ENCODE results near the gene PLD4.

The PLD4 gene

DNA sequence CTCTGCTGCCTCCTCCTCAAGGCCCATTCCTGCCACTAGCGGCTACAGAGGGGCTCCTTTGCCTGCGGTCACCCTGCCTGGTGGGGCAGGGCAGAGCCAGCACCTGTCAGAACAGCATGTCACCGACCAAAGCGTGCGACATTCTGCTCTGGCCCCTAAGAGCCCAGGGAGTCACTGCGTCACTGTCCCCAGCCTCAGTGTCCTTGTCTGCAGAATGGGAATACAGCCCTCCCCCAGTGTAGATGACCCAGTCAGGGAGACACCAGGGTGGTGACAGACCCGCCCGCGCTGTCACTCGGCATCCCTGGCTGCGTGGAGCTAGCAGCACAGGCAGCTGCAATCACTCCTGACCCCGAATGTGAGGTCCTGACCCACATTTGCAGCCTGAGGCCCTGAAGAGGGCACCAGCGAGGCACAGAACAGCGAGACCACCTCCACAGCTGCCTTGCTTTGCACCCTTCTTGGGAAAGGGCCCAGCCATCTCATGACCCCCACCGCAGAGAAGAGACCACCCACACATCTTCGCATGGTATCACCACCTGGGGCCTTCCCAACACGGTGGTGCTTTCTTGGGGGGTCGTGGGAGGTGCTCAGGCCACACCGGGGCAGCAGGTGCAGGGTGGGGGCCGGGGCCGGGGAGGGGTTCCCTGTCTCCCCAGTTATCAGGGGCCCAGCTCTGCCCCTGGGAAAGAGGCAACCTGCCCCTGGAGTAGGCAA, 51.0 kb downstream of the PLD4 start:
- 67 to 69% methylated on average over 18 to 19 of the region's 21 CpGs for WGBS, 2 experiments (ENCODE audit: insufficient coverage in 2 of 2)
- H3K4me3 ChIP-seq (ENCODE audit: extremely low read depth, insufficient read depth, low read length, poor library complexity, severe bottlenecking), result no peak overlapping the region
- no peaks in the 10 kb centered on the region for H3K36me3 ChIP-seq (ENCODE audit: control insufficient read depth, insufficient read depth, low read length)
- no peak overlapping the region for H3K27ac ChIP-seq (ENCODE audit: low read depth, low read length, severe bottlenecking)
- H3K4me1 ChIP-seq (ENCODE audit: control insufficient read depth, insufficient read depth, low read length, poor library complexity, severe bottlenecking), result peaks cover 40% of the 10 kb centered on the region
- H3K9me3 ChIP-seq (ENCODE audit: control insufficient read depth, low read length), result no peaks in the 10 kb centered on the region

DNA sequence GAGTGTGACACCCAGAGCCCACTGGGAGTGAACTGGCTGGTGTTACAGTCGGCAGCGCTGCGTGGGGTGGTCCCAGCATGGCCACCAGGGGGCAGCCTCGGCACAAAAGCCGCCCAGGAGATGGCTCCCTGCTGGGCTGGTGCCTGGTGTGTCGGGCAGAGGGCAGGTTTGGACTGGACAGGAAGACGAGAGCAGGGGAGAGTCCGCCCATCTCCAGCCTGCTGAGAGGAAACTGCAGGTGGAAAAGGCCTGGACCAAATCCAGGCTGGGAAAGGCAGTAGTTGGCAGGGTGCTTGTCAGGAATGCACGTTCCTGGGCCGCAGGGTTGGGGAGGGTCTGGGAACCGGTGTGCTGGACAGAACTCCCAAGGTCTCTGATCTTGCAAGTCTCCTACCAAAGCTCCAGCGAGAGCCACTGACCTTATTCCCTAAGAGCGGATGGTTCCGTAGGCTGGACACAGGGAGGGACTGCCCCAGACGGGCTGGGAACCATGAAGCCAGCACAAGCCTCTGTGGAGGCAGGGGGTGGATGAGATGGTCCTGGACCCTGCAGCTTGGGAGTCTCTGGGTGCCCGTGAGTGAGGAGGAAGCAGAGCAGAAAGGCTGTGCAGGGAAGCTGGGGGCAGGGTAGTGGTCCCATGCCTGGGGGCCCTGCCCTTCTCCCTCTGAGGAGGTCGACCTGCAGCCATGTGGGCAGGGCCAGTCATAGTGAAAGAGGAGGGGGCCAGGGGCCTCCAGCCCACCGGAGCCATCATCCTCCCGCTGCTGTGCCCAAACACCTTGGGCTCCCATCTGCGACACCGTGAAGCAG, 51.7 kb downstream of the PLD4 start:
- 45 to 49% methylated on average over 14 to 17 of the region's 21 CpGs for WGBS, 2 experiments (ENCODE audit: insufficient coverage in 2 of 2)
- Histone ChIP-seq H3K9me3 (ENCODE audit: control insufficient read depth, low read length) (no peaks in the 10 kb centered on the region), H3K4me1 (ENCODE audit: control insufficient read depth, insufficient read depth, low read length, poor library complexity, severe bottlenecking) (peaks cover 33% of the 10 kb centered on the region), H3K36me3 (ENCODE audit: control insufficient read depth, insufficient read depth, low read length) (no peaks in the 10 kb centered on the region), H3K27ac (ENCODE audit: low read depth, low read length, severe bottlenecking) (no peak overlapping the region), H3K4me3 (ENCODE audit: extremely low read depth, insufficient read depth, low read length, poor library complexity, severe bottlenecking) (no peak overlapping the region)

DNA sequence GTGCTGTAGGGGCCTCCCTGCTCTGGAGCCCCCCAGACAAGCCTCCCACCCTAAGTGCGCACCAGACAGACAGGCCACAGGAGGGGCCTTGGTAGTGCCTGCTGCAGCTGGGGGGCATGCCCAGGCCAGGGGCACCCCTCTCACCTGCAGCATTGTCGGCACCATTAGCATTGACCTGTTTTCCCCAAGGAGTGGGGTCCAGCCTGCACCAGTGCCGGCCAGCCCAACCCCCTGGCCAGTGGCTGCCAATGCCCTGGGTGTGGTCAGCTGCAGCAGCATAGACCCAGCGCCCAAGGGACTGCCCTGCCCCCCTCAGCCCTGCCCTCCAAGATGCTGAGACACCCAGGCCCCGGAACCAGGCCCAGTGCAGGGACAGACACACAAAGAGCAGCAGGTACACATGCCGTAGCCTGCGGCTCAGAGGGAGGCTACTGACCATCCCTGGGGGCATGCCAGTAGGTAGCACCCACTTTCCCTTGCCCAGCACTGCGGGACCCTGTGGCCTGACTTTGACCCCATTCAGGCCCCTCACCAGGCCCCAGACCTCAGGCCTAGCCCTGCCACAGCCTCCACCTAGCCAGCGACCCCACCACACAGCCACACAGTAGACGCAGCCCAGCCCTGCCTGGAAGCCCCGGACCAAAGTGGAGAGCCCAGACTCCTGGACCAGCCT, 52.5 kb downstream of the PLD4 start:
- 72 to 75% methylated on average over 10 to 11 of the region's 11 CpGs for WGBS, 2 experiments (ENCODE audit: insufficient coverage in 2 of 2)
- H3K4me3 ChIP-seq (ENCODE audit: extremely low read depth, insufficient read depth, low read length, poor library complexity, severe bottlenecking), result peak overlapping the region; percentile 35
- H3K4me1 ChIP-seq (ENCODE audit: control insufficient read depth, insufficient read depth, low read length, poor library complexity, severe bottlenecking), result peaks cover 26% of the 10 kb centered on the region
- no peaks in the 10 kb centered on the region for H3K36me3 ChIP-seq (ENCODE audit: control insufficient read depth, insufficient read depth, low read length)
- no peak overlapping the region for H3K27ac ChIP-seq (ENCODE audit: low read depth, low read length, severe bottlenecking)
- H3K9me3 ChIP-seq (ENCODE audit: control insufficient read depth, low read length), result no peaks in the 10 kb centered on the region

DNA sequence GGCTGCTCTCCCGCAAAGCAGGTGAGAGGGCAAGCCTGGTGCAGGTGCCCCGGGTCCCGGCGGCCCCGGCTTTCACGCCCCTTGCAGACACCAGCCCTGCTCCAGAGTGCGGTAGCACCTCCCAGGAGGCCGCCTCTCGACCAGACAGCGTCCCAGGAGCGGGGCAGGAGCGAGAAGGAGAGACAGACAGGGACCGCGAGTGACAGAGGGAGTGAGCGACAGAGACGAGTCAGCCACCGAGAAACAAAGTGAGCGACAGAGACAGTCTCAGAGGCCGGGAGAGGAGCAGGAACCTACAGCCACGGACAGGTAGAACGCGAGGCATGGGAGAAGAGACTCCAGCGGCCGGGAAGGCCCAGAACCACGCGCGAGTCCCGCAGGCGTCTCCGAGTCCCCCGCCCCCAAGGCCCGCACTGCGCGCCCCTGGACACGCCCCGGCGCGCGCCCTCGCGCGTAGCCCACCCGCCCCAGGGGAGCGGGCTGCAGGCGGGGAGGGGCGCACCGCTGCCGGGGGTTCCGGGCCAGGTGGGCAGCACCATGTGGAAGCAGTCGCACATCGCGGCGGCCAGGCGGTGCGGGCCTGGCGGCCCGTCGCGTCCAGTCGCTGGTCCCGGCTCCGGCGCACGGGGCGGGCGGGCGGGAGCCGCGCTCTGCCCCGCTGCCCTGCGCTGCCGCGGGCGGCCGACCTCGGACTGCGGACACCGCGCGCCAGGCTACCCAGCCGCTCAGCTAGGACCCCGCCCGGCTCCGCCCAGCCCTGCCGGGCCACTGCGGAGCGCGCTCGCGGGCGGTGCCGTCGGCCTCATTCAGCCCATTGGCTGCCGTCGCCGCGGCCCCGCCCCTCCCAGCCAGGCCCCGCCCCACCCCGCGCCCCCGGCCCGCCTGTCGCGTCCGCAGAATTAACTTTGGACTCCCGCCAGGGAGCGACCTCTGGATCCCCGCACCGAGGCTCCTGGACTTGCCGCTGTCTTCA, 53.3 kb downstream of the PLD4 start, which contains the start of gene AHNAK2:
TSS of gene AHNAK2 (minus strand) at position 694 of the 973 bp plus-strand sequence. CDS start at position 557, 137 bp downstream.
- H3K27ac ChIP-seq (ENCODE audit: low read depth, low read length, severe bottlenecking), result no peak within 1 kb of the TSS

DNA sequence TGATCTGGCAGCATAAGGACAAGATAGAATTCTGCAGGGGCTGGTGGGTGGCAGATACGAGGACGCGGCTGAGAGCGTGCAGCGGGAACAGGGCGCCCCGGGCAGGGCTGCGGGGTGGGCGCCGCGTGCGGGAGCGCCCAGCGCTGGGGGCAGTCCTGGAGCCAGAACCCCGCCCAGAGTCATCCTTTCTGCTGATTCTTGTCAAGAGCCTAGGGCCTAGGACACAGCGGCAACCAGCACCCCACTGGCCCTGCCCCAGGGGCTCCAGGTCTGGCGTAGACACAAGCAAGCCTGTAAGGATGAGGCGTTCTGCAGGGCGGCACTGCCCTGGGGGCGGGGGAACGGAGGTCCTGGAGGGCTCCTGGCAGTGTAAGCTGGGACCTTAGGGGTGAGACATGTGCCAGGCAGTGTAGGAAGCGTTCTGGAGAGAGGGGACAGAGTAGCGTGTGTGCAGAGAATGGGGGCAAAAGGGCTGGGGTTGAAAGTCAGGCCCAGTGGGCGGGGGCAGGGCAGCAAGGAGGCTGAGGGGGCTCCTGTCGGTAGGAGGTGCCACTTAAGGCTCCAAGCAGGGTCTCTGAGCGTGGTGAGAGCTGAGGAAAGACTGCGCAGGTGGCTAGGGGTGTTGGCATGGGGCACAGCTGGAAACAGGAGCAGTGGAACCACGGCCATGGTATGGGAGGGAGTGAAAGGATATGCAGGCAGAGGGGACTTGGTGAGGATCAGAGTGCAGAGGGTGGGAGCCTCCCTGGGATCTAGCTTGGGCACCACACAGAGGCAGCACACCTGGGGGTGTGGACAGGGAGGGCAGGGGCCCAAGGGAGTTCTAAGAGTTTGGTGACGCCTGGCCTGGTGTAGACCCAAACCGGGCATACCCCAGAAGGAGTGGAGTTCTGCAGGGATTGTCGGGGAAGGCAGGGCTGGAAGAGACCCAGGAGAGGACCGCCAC, 54.3 kb downstream of the PLD4 start:
- peaks cover 12% of the 10 kb centered on the region for H3K4me1 ChIP-seq (ENCODE audit: control insufficient read depth, insufficient read depth, low read length, poor library complexity, severe bottlenecking)
- H3K9me3 ChIP-seq (ENCODE audit: control insufficient read depth, low read length), result no peaks in the 10 kb centered on the region
- no peak overlapping the region for H3K27ac ChIP-seq (ENCODE audit: low read depth, low read length, severe bottlenecking)
- peak overlapping the region; percentile 23 for H3K4me3 ChIP-seq (ENCODE audit: extremely low read depth, insufficient read depth, low read length, poor library complexity, severe bottlenecking)
- no peaks in the 10 kb centered on the region for H3K36me3 ChIP-seq (ENCODE audit: control insufficient read depth, insufficient read depth, low read length)
- WGBS, 2 experiments (ENCODE audit: insufficient coverage in 2 of 2), result 37 to 40% methylated on average over 26 to 32 of the region's 32 CpGs

More for the DNA sequence above, 53.3 kb downstream of the PLD4 start, which contains the start of gene AHNAK2:
- H3K4me3 ChIP-seq (ENCODE audit: extremely low read depth, insufficient read depth, low read length, poor library complexity, severe bottlenecking), result peak within 1 kb of the TSS; percentile 35
- no peaks in the 10 kb centered on the region for H3K36me3 ChIP-seq (ENCODE audit: control insufficient read depth, insufficient read depth, low read length)
- H3K4me1 ChIP-seq (ENCODE audit: control insufficient read depth, insufficient read depth, low read length, poor library complexity, severe bottlenecking), result peaks cover 18% of the 10 kb centered on the region
- no peaks in the 10 kb centered on the region for H3K9me3 ChIP-seq (ENCODE audit: control insufficient read depth, low read length)
- 4 to 6% methylated on average over 68 to 86 of the region's 111 CpGs for WGBS, 2 experiments (ENCODE audit: insufficient coverage in 2 of 2)

DNA sequence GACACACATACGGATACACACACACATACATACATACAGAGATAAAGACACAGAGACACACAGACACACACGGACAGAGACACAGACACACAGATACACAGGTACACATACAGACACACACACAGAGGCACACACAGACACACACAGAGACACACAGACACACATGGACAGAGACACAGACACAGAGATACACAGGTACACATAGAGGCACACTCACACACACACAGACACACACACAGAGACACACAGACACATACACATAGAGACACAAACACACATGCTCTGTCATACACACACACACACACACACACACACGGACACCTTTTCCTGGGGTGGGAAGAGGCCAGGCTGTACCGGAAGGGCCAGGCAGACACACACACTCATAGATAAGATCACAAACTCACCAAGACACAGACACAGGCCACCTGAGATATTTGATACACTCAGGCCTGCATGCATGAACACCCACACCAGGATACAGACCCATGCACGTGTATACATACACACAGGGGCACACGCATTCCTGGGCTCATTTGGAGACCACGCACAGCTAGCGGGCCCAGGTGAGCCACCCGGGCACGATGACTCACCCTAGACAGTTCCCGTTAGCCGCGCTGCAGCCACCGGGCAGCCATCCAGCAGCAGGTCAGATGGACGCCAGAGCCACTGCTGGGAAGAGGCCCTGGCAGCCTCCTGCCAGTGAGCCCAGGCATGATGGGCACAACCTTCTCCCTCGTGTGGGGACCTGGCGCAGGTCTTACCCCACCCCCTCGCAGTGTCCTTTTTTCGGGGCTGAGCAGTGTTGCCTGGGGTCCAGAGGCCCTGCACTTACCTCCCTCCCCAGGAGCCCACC, 55.3 kb downstream of the PLD4 start:
- Histone ChIP-seq H3K27ac (ENCODE audit: low read depth, low read length, severe bottlenecking) (no peak overlapping the region), H3K4me3 (ENCODE audit: extremely low read depth, insufficient read depth, low read length, poor library complexity, severe bottlenecking) (no peak overlapping the region), H3K9me3 (ENCODE audit: control insufficient read depth, low read length) (no peaks in the 10 kb centered on the region), H3K4me1 (ENCODE audit: control insufficient read depth, insufficient read depth, low read length, poor library complexity, severe bottlenecking) (peaks cover 7% of the 10 kb centered on the region), H3K36me3 (ENCODE audit: control insufficient read depth, insufficient read depth, low read length) (no peaks in the 10 kb centered on the region)
- WGBS, 2 experiments (ENCODE audit: insufficient coverage in 2 of 2), result 88 to 89% methylated on average over 17 to 19 of the region's 19 CpGs

DNA sequence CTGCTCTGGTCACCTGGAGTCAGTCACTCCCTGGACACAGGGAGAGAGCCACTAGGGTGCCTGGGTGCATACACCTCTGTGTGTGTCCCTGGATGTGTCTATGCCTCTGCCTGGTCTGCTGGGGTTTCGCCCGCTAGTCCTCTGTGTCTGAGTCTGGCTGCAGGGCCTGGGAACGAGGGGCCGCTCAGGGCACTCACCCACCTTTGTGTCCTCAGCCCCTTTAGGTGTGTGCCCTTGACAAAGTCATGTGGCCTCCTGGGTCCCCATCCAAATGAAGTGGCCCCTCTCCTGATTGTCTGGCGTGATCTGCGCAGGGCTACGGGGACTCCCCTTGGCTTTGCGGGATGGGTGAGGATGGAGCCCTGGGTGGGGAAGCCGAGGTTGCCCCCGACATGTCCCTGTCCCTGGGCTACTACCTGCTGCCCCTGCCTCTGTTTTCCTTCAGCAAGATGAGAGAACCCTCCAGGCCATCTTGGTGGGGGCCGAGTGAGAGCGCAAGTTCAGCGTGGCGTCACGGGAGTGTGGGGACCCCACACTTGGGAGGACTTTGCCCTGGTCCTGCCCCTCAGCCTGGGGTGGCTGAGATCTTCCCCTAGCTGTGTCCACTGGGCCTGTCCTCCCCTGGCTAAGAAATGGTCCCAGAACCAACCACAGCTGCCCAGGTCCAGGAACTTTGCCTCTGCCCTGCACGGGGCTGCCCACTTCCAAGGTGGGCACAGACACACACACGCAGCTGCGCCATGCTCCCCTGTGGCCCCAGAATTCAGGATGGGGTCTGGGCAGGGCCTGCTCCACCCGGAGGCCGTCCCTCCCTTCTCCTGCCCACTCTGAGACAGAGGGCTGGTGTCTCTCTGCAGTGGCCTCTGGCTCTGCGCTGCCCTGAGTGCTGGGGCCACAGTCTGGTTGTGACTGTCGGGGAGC, 56.2 kb downstream of the PLD4 start:
- Histone ChIP-seq H3K36me3 (ENCODE audit: control insufficient read depth, insufficient read depth, low read length) (no peaks in the 10 kb centered on the region), H3K4me1 (ENCODE audit: control insufficient read depth, insufficient read depth, low read length, poor library complexity, severe bottlenecking) (peaks cover 7% of the 10 kb centered on the region), H3K27ac (ENCODE audit: low read depth, low read length, severe bottlenecking) (no peak overlapping the region), H3K9me3 (ENCODE audit: control insufficient read depth, low read length) (no peaks in the 10 kb centered on the region), H3K4me3 (ENCODE audit: extremely low read depth, insufficient read depth, low read length, poor library complexity, severe bottlenecking) (no peak overlapping the region)
- 87 to 93% methylated on average over 20 of the region's 22 CpGs for WGBS, 2 experiments (ENCODE audit: insufficient coverage in 2 of 2)

Measured in mesodermal cell (in vitro differentiated cells).